Spleen (tissue), 11 donors: Measurements from ENCODE around the gene KATNA1. TPM values are rescaled to one million over a fixed set of nuclear protein-coding genes. Genes with fewer than 3 reads are reported as not detected.

Experiments
- DNase-seq: peaks from one replicate; pipeline ENCODE4 v3.0.0-alpha.2; 2020
- H3K27ac ChIP-seq, 8 donors: fragments of 200-600 bp; sonication (generic) in 7 of 8; 1 replicate in 4 of 8; 2 replicates in 4 of 8; pipeline versions ENCODE4 v1.5.0 to v1.8.0; 2016 to 2021; ENCODE audit warnings: inconsistent platforms in 4 of 8, mild to moderate bottlenecking in 4 of 8, moderate library complexity in 1 of 8
- H3K27me3 ChIP-seq, 7 donors: fragments of 200-600 bp; sonication (generic) in 6 of 7; replicated peaks in 1 of 7; 1 replicate in 4 of 7; 2 replicates in 3 of 7; pipeline versions ENCODE4 v1.5.0 to v1.8.0; 2016 to 2021; ENCODE audit warnings: inconsistent platforms in 3 of 7, mild to moderate bottlenecking in 1 of 7
- H3K36me3 ChIP-seq, 6 donors: fragments of 200-600 bp; sonication (generic) in 5 of 6; 1 replicate in 4 of 6; 2 replicates in 2 of 6; pipeline versions ENCODE4 v1.5.0 to v1.8.0; 2016 to 2021; ENCODE audit warnings: inconsistent platforms in 2 of 6
- H3K4me1 ChIP-seq, 6 donors: fragments of 200-600 bp; sonication (generic) in 5 of 6; 1 replicate in 3 of 6; 2 replicates in 3 of 6; pipeline versions ENCODE4 v1.5.0 to v1.8.0; 2016 to 2021; ENCODE audit warnings: inconsistent platforms in 3 of 6
- H3K4me3 ChIP-seq, 8 donors: fragments of 200-600 bp; sonication (generic) in 7 of 8; 1 replicate in 4 of 8; 2 replicates in 4 of 8; pipeline versions ENCODE4 v1.5.0 to v1.8.0; 2016 to 2021; ENCODE audit warnings: inconsistent platforms in 4 of 8, mild to moderate bottlenecking in 4 of 8, moderate library complexity in 2 of 8
- H3K9me3 ChIP-seq, 8 donors: fragments of 200-600 bp; sonication (generic) in 7 of 8; 1 replicate in 4 of 8; 2 replicates in 4 of 8; pipeline versions ENCODE4 v1.5.0 to v1.8.0; 2016 to 2021; ENCODE audit warnings: inconsistent platforms in 4 of 8
- POLR2A ChIP-seq, 3 donors: fragments of 450-650 bp; IDR thresholded peaks; one replicate each; pipeline ENCODE4 v1.5.1; 2017; ENCODE audit warnings: antibody characterized with exemption in 3 of 3, mild to moderate bottlenecking in 1 of 3
- POLR2AphosphoS5 ChIP-seq, 3 donors: sonication (generic); formaldehyde crosslinking; IDR thresholded peaks; one replicate each; pipeline ENCODE4 v1.5.1; 2017; ENCODE audit warnings: antibody characterized with exemption in 3 of 3
- WGBS, 5 donors: extraction: QIAGEN DNeasy Blood & Tissue Kit in 3 of 5; methylation state at CpG; one replicate each; pipeline versions ENCODE4 v1.1.5 to v1.1.7; 2013 to 2018; 5-methylcytosine and 5-hydroxymethylcytosine counted together
- intact Hi-C: fragments of 100-400 bp; cut with DNase I; formaldehyde crosslinking; loops from one replicate; pipeline ENCODE4 v1.15.0; 2023; ENCODE audit warnings: low total_unique reads
- polyA plus RNA-seq, 3 donors: library from polyadenylated mRNA; stranded (reverse); fragments of 200-250 nt; gene quantifications; one replicate each; pipeline ENCODE4 v1.2.1, GENCODE V29; 2013
- small RNA-seq, 4 donors: library from RNA; depleted of rRNA; stranded (forward); fragments of <200 nt; gene quantifications; one replicate each; pipeline ENCODE3, GENCODE V24; 2016
- total RNA-seq, 7 donors: library from RNA; depleted of rRNA in 3 of 7; stranded (reverse); fragments of >200 nt in 3 of 7; fragmentation: NEBNext Ultra II Directional in 4 of 7; extraction: Animal tissue kit (Norgen Biotek cat#: 25700) in 4 of 7; gene quantifications; one replicate each; pipeline versions ENCODE4 v1.1.0 to v1.2.1, GENCODE V29; 2016 to 2021
- TF ChIP-seq, protein P1 (sequence below), 11 experiments: fragments of 200-600 bp in 7 of 11; fragments of 450-650 bp in 4 of 11; sonication (generic) in 4 of 11; IDR thresholded peaks in 8 of 11; conservative IDR thresholded peaks in 3 of 11; 1 replicate in 7 of 11; 2 replicates in 4 of 11; pipeline versions ENCODE4 v1.4.0 to v1.8.0; 2016 to 2021; ENCODE audit warnings: antibody characterized with exemption in 11 of 11, inconsistent platforms in 4 of 11, mild to moderate bottlenecking in 1 of 11
- donor health status: healthy with polysubstance abuse.
- donor health status: DM: no; HTN: no; CAD: no; lungs with moderate emphysema.
- donor health status: DM: no; HTN: no; CAD: no.
- donor health status: Bipolar disorder and iron deficiency.
- donor health status: healthy.
- donor health status: DM: no; HTN: no; CAD: no.
- donor health status: DM: yes; HTN: yes; CAD: no.

The KATNA1 gene
- total and polyA plus RNA-seq, 10 donors = 9.3 to 28.5 (median 15.7) TPM

DNA sequence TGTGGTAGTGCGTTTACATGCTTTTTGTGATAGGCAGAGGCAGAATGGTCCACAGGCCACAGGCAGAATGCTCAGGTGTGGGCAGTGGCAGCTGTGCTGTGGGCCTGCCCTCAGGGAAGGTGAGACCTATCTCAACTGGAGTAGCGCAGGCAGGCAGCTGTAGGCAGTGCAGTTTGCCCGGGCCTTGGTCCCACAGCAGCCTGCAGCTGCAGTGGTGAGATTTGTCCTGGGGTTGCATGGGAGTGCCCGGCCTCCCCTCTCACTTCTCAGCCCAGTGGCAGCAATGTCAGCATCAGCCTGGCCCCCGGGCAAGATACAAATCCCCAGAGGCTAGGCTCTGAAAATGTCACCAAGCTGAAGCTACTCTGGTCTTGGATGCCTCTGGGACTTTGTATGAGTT is 96.6 kb downstream of the KATNA1 start:
- Histone ChIP-seq H3K9me3 (no peaks in the 10 kb centered on the region), H3K4me1 (peaks cover 0 to 3% (median under 1%) of the 10 kb centered on the region in 6 donors), H3K27me3 (peaks cover 0 to 21% (median 0%) of the 10 kb centered on the region in 7 donors), H3K27ac (no peak overlapping the region), H3K36me3 (no peaks in the 10 kb centered on the region), H3K4me3 (no peak overlapping the region)
- TF ChIP-seq POLR2A (IDR thresholded peaks at IDR 0.05) = no peak
- TF ChIP-seq, protein P1, sequence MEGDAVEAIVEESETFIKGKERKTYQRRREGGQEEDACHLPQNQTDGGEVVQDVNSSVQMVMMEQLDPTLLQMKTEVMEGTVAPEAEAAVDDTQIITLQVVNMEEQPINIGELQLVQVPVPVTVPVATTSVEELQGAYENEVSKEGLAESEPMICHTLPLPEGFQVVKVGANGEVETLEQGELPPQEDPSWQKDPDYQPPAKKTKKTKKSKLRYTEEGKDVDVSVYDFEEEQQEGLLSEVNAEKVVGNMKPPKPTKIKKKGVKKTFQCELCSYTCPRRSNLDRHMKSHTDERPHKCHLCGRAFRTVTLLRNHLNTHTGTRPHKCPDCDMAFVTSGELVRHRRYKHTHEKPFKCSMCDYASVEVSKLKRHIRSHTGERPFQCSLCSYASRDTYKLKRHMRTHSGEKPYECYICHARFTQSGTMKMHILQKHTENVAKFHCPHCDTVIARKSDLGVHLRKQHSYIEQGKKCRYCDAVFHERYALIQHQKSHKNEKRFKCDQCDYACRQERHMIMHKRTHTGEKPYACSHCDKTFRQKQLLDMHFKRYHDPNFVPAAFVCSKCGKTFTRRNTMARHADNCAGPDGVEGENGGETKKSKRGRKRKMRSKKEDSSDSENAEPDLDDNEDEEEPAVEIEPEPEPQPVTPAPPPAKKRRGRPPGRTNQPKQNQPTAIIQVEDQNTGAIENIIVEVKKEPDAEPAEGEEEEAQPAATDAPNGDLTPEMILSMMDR (IDR thresholded peaks at IDR 0.05 in 8 of 11, conservative IDR thresholded peaks at IDR 0.05 in 3 of 11) = no peak
- no peak for TF ChIP-seq POLR2AphosphoS5 (IDR thresholded peaks at IDR 0.05)
- WGBS, 5 donors = 66 to 88% (median 78%) methylated on average over 2 to 5 of the region's 5 CpGs
- no peak for DNase-seq
- intact Hi-C loops = no loop called here

DNA sequence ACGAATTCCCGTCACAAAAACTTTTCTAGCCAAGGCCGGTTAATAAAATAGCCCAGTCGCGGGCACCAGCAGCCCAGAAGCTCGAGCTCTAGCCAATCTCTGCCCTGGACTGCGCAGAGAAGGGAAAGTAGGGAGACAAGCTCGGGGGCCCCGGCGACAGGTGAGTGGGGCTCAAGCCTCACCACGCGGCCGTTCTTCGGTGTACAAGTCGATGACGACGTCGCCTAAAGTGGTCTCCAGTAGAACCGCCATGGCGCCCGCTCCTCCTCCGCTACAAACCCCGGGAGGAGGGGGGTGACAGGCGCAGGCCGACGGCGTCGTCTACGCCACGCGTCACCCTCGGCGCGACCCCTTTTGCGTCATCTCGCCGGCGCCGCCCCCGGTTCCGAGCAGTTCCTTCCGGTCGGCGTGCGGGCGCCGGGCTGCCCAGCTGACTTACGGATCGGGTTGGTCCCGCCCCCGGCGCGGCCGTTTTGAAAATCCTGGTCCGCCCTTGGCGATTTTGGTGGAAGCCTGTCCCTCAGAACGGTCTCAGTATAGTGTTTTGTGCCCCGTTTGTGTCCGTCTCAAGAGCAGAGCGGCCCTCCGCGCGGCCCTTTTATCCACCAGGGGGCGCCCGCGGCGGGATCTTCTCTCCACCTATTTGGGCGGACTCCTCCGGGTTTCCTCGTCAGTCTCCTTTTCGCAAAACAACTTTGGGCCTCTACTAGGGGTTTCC is 102.6 kb downstream of the KATNA1 start, which contains the start of gene PPIL4:
Gene PPIL4, minus strand, starts transcription at position 290 of the 718 bp plus-strand sequence. Its CDS starts 38 bp downstream, at position 252.
- Histone ChIP-seq H3K4me3 (peak within 1 kb of the TSS; percentile 84 to 98 (median 90)), H3K27me3 (no peaks in the 10 kb centered on the region), H3K9me3 (no peaks in the 10 kb centered on the region), H3K36me3 (peaks cover 0 to 15% (median under 1%) of the 10 kb centered on the region in 6 donors), H3K27ac (peak within 1 kb of the TSS; percentile 94 to 99 (median 96)), H3K4me1 (peaks cover 23 to 55% (median 43%) of the 10 kb centered on the region in 6 donors)
- intact Hi-C loops = no loop called here
- DNase-seq = peak; percentile 99
- TF ChIP-seq POLR2AphosphoS5 (IDR thresholded peaks at IDR 0.05) (peak; percentile 97 to 99 (median 97)), POLR2A (IDR thresholded peaks at IDR 0.05) (peak; percentile 63 to 97 (median 77))
- TF ChIP-seq, protein P1 (IDR thresholded peaks at IDR 0.05 in 8 of 11, conservative IDR thresholded peaks at IDR 0.05 in 3 of 11) = peak; percentile 78 to 95 (median 91)
- 0 to 1% (median 0%) methylated on average over 28 to 71 of the region's 71 CpGs for WGBS, 5 donors

DNA sequence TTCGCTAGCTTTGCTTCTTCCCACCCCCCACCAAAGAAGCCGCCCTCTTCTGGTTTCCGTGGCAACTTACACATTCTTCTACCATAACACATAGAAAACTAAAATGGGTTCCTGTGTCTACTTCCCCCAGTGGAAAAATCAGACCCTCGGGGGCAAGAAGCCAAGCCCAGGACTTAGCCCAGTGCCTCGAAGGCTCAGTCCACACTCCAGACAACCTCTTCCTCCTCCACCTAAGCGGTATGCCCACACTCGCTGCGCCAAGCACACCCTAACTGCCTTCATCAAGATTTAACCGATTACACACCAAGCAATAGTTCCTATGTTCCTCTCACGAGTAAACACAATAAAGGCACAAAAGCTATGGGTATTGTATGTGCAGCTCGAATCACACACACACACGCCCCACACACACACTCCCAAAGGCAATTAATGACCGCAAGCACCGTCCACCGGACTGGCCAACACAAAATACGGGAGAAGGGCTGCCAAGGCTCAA is 103.2 kb downstream of the KATNA1 start:
- peak; percentile 82 for DNase-seq
- Histone ChIP-seq H3K4me1 (peaks cover 23 to 61% (median 43%) of the 10 kb centered on the region in 6 donors), H3K27ac (peak overlapping the region; percentile 94 to 99 (median 96)), H3K27me3 (no peaks in the 10 kb centered on the region), H3K9me3 (no peaks in the 10 kb centered on the region), H3K4me3 (peak overlapping the region; percentile 84 to 98 (median 90)), H3K36me3 (peaks cover 2 to 21% (median 5%) of the 10 kb centered on the region in 6 donors)
- 0 to 1% (median 1%) methylated on average over 16 of the region's 16 CpGs for whole genome bisulfite sequencing, 5 donors
- intact Hi-C loops = no loop called here
- TF ChIP-seq, protein P1 (IDR thresholded peaks at IDR 0.05 in 8 of 11, conservative IDR thresholded peaks at IDR 0.05 in 3 of 11) = peak in 2 of 11 experiments; percentile 7 to 29
- no peak for TF ChIP-seq POLR2AphosphoS5 (IDR thresholded peaks at IDR 0.05)
- TF ChIP-seq POLR2A (IDR thresholded peaks at IDR 0.05) = no peak

Small RNA genes lying within 50 kb of the gene (small RNA-seq; reads per million reads assigned to genes)
- gene RF00019 (0 reads per million in 4 donors), gene RF00410 (0 reads per million in 4 donors)

Other genes starting within 250 kb of the KATNA1 start
- gene SUMO4, start 248.5 kb downstream of the KATNA1 start, total RNA-seq = 10 to 100 TPM in 2 of 7 donors, 1 to 10 TPM in 5; 4.7 to 19.7 (median 7.0) TPM
- gene SUMO4, start 248.5 kb downstream of the KATNA1 start, polyA plus RNA-seq = under 1 TPM in 1 of 3 donors, not detected in 2; 0.16 TPM
- 10 to 100 TPM; 20.1 to 38.4 (median 27.3) TPM for gene ZC3H12D, start 163.7 kb downstream of the KATNA1 start, total RNA-seq
- gene ZC3H12D, start 163.7 kb downstream of the KATNA1 start, polyA plus RNA-seq = 10 to 100 TPM; 15.2 to 24.4 (median 18.3) TPM
- gene PPIL4, start 102.7 kb downstream of the KATNA1 start, total RNA-seq = 10 to 100 TPM; 24.8 to 36.8 (median 30.7) TPM
- 10 to 100 TPM; 14.7 to 18.5 (median 16.8) TPM for gene PPIL4, start 102.7 kb downstream of the KATNA1 start, polyA plus RNA-seq
- 10 to 100 TPM; 28.4 to 47.7 (median 37.6) TPM for gene GINM1, start 82.3 kb downstream of the KATNA1 start, total RNA-seq
- gene GINM1, start 82.3 kb downstream of the KATNA1 start, polyA plus RNA-seq = 10 to 100 TPM; 16.7 to 25.2 (median 21.8) TPM
- 10 to 100 TPM; 29.3 to 40.9 (median 33.8) TPM for gene LATS1, start 69.4 kb upstream of the KATNA1 start, total RNA-seq
- gene LATS1, start 69.4 kb upstream of the KATNA1 start, polyA plus RNA-seq = 1 to 10 TPM; 5.0 to 7.4 (median 6.2) TPM
- gene NUP43, start 97.8 kb upstream of the KATNA1 start, total RNA-seq = 10 to 100 TPM; 31.0 to 49.1 (median 41.6) TPM
- 10 to 100 TPM in 2 of 3 donors, 1 to 10 TPM in 1; 8.6 to 13.3 (median 10.5) TPM for gene NUP43, start 97.8 kb upstream of the KATNA1 start, polyA plus RNA-seq
- gene PCMT1, start 101.0 kb upstream of the KATNA1 start, total RNA-seq = 10 to 100 TPM; 40.9 to 66.7 (median 53.4) TPM
- 10 to 100 TPM; 22.0 to 38.0 (median 33.0) TPM for gene PCMT1, start 101.0 kb upstream of the KATNA1 start, polyA plus RNA-seq
- gene LRP11, start 215.6 kb upstream of the KATNA1 start, total RNA-seq = 10 to 100 TPM in 3 of 7 donors, 1 to 10 TPM in 4; 5.3 to 15.0 (median 9.9) TPM
- 1 to 10 TPM in 2 of 3 donors, under 1 TPM in 1; 0.65 to 2.6 (median 2.0) TPM for gene LRP11, start 215.6 kb upstream of the KATNA1 start, polyA plus RNA-seq
- gene RAET1E, start 249.4 kb upstream of the KATNA1 start, total RNA-seq = 1 to 10 TPM in 6 of 7 donors, under 1 TPM in 1; 0.94 to 3.4 (median 2.0) TPM
- under 1 TPM; 0.04 to 0.80 (median 0.23) TPM for gene RAET1E, start 249.4 kb upstream of the KATNA1 start, polyA plus RNA-seq